Spinal cord (tissue), 10 donors: Measurements from ENCODE around the gene PRRC2C. TPM values are rescaled to one million over a fixed set of nuclear protein-coding genes. Genes with fewer than 3 reads are reported as not detected.
"Not testable (repeated sequence)": the region's sequence is repeated elsewhere in the genome, so short reads cannot be mapped to it uniquely, and the experiment has no call there.

Source experiments
- DNase-seq, 6 donors: peaks; one replicate each; pipeline versions ENCODE4 v3.0.0 to v3.0.0-alpha.2; 2013 to 2015; ENCODE audit warnings: low spot score in 6 of 6, low read depth in 4 of 6
- H3K27ac ChIP-seq: one replicate; pipeline ENCODE4 v1.5.1; 2013; ENCODE audit warnings: low read depth, low read length, control low read depth
- H3K27me3 ChIP-seq: one replicate; pipeline ENCODE4 v1.6.1; 2013; ENCODE audit warnings: low read length; ENCODE audit not compliant: control insufficient read depth, insufficient read depth
- H3K36me3 ChIP-seq: one replicate; pipeline ENCODE4 v1.6.1; 2013; ENCODE audit warnings: low read length; ENCODE audit not compliant: control insufficient read depth, insufficient read depth
- H3K4me1 ChIP-seq: one replicate; pipeline ENCODE4 v1.6.1; 2013; ENCODE audit warnings: low read length; ENCODE audit not compliant: control insufficient read depth, insufficient read depth
- H3K4me3 ChIP-seq: one replicate; pipeline ENCODE4 v1.5.1; 2013; ENCODE audit warnings: low read depth, low read length, control low read depth
- H3K9me3 ChIP-seq: one replicate; pipeline ENCODE4 v1.6.1; 2013; ENCODE audit warnings: low read length; ENCODE audit not compliant: control insufficient read depth, insufficient read depth
- WGBS: methylation state at CpG from one replicate; pipeline ENCODE4 v1.1.5; 2013; ENCODE audit warnings: missing lambda C conversion rate; ENCODE audit not compliant: insufficient coverage; 5-methylcytosine and 5-hydroxymethylcytosine counted together
- polyA plus RNA-seq, 2 donors: library from polyadenylated mRNA; unstranded; fragments of 120-200 nt; gene quantifications; one replicate each; pipeline ENCODE4 v1.2.1, GENCODE V29; 2013; ENCODE audit not compliant: insufficient read length in 2 of 2
- total RNA-seq, 2 donors: library from RNA; depleted of rRNA in 1 of 2; stranded (reverse); fragments of 120-200 nt in 1 of 2; fragments of >200 nt in 1 of 2; gene quantifications; one replicate each; pipeline versions ENCODE4 v1.2.3 to v1.2.4, GENCODE V29; 2013 to 2014
- donor health status: healthy.

PRRC2C gene
- total and polyA plus RNA-seq, 4 donors, result 64.5 to 91.4 (median 77.6) TPM

- WGBS, result 92% methylated on average over 2 of the region's 2 CpGs
- Histone ChIP-seq H3K27me3 (no peaks in the 10 kb centered on the region), H3K4me1 (peaks cover 2% of the 10 kb centered on the region), H3K27ac (no peak overlapping the region), H3K9me3 (no peaks in the 10 kb centered on the region), H3K36me3 (no peaks in the 10 kb centered on the region), H3K4me3 (no peak overlapping the region)
- no peak for DNase-seq
Observed at GRCh38 chr1:171611306-171611705, 126.0 kb downstream of the PRRC2C start.

- no peak overlapping the region for H3K4me3 ChIP-seq
- no peak overlapping the region for H3K27ac ChIP-seq
- DNase-seq, result no peak
- H3K36me3 ChIP-seq, result no peaks in the 10 kb centered on the region
- no peaks in the 10 kb centered on the region for H3K4me1 ChIP-seq
- no peaks in the 10 kb centered on the region for H3K27me3 ChIP-seq
- 100% methylated on average over 1 of the region's 1 CpG for WGBS
- no peaks in the 10 kb centered on the region for H3K9me3 ChIP-seq
Observed at GRCh38 chr1:171613282-171613681, 128.0 kb downstream of the PRRC2C start.

- H3K4me3 ChIP-seq, H3K9me3 ChIP-seq, H3K27me3 ChIP-seq, H3K4me1 ChIP-seq, DNase-seq, H3K27ac ChIP-seq, H3K36me3 ChIP-seq: not testable (repeated sequence)
- 68% methylated on average over 4 of the region's 14 CpGs for WGBS
Observed at GRCh38 chr1:171615122-171615906, 130.0 kb downstream of the PRRC2C start.

GRCh38 chr1:171616586-171616985 lies 131.3 kb downstream of the PRRC2C start:
- Histone ChIP-seq H3K9me3 (no peaks in the 10 kb centered on the region), H3K36me3 (no peaks in the 10 kb centered on the region), H3K4me3 (no peak overlapping the region), H3K4me1 (no peaks in the 10 kb centered on the region), H3K27me3 (no peaks in the 10 kb centered on the region), H3K27ac (no peak overlapping the region)
- 77% methylated on average over 1 of the region's 2 CpGs for WGBS
- DNase-seq, result no peak

GRCh38 chr1:171622152-171622462 lies 136.8 kb downstream of the PRRC2C start, which contains the start of gene MYOCOS:
TSS of gene MYOCOS (plus strand) at chr1:171622243. CDS start at chr1:171623884, 1,641 bp downstream.
- no peaks in the 10 kb centered on the region for H3K36me3 ChIP-seq
- no peak within 1 kb of the TSS for H3K27ac ChIP-seq
- H3K4me1 ChIP-seq, result no peaks in the 10 kb centered on the region
- no peaks in the 10 kb centered on the region for H3K9me3 ChIP-seq
- DNase-seq, result no peak
- H3K27me3 ChIP-seq, result no peaks in the 10 kb centered on the region
- H3K4me3 ChIP-seq, result no peak within 1 kb of the TSS
- 46% methylated on average over 5 of the region's 7 CpGs for WGBS

GRCh38 chr1:171623651-171624331 lies 138.5 kb downstream of the PRRC2C start:
- Histone ChIP-seq H3K27me3 (no peaks in the 10 kb centered on the region), H3K36me3 (no peaks in the 10 kb centered on the region), H3K27ac (no peak overlapping the region), H3K4me1 (no peaks in the 10 kb centered on the region), H3K4me3 (no peak overlapping the region), H3K9me3 (no peaks in the 10 kb centered on the region)
- DNase-seq, result no peak
- WGBS, result 83% methylated on average over 2 of the region's 9 CpGs

- H3K4me3 ChIP-seq, result no peak overlapping the region
- H3K27ac ChIP-seq, result no peak overlapping the region
- H3K9me3 ChIP-seq, result no peaks in the 10 kb centered on the region
- no peaks in the 10 kb centered on the region for H3K27me3 ChIP-seq
- H3K4me1 ChIP-seq, result no peaks in the 10 kb centered on the region
- DNase-seq, result no peak
- no peaks in the 10 kb centered on the region for H3K36me3 ChIP-seq
- no CpG with 5 or more reads among the region's 1 CpG for WGBS
Observed at GRCh38 chr1:171625225-171625624, 139.9 kb downstream of the PRRC2C start.

- H3K9me3 ChIP-seq, result no peaks in the 10 kb centered on the region
- no peak for DNase-seq
- no peaks in the 10 kb centered on the region for H3K36me3 ChIP-seq
- 100% methylated on average over 1 of the region's 5 CpGs for WGBS
- no peaks in the 10 kb centered on the region for H3K27me3 ChIP-seq
- H3K27ac ChIP-seq, result no peak overlapping the region
- no peaks in the 10 kb centered on the region for H3K4me1 ChIP-seq
- H3K4me3 ChIP-seq, result no peak overlapping the region
Observed at GRCh38 chr1:171627020-171627419, 141.7 kb downstream of the PRRC2C start.

GRCh38 chr1:171628225-171628624 lies 142.9 kb downstream of the PRRC2C start:
- H3K27me3 ChIP-seq, result no peaks in the 10 kb centered on the region
- H3K9me3 ChIP-seq, result no peaks in the 10 kb centered on the region
- no peak overlapping the region for H3K4me3 ChIP-seq
- no peaks in the 10 kb centered on the region for H3K36me3 ChIP-seq
- no peaks in the 10 kb centered on the region for H3K4me1 ChIP-seq
- DNase-seq, result no peak
- no CpG with 5 or more reads among the region's 2 CpGs for WGBS
- no peak overlapping the region for H3K27ac ChIP-seq

GRCh38 chr1:171635661-171636060 lies 150.3 kb downstream of the PRRC2C start:
- no peak overlapping the region for H3K27ac ChIP-seq
- no peaks in the 10 kb centered on the region for H3K27me3 ChIP-seq
- no peaks in the 10 kb centered on the region for H3K9me3 ChIP-seq
- H3K4me1 ChIP-seq, result no peaks in the 10 kb centered on the region
- WGBS, result 93% methylated on average over 1 of the region's 2 CpGs
- no peaks in the 10 kb centered on the region for H3K36me3 ChIP-seq
- no peak overlapping the region for H3K4me3 ChIP-seq
- DNase-seq, result no peak
